Measurements from ENCODE around the gene CACNA1B. TPM values are rescaled to one million over a fixed set of nuclear protein-coding genes. Genes with fewer than 3 reads are reported as not detected.
"Not testable (repeated sequence)": the region's sequence is repeated elsewhere in the genome, so short reads cannot be mapped to it uniquely, and the experiment has no call there.

Gene CACNA1B
- total RNA-seq, 1 donor from 2014 or later, result not detected

- no peak overlapping the region for H3K4me3 ChIP-seq (ENCODE audit: low read depth, low read length)
- H3K27me3 ChIP-seq (ENCODE audit: control insufficient read depth, insufficient read depth, low read length), result no peaks in the 10 kb centered on the region
- DNase-seq (ENCODE audit: low read depth) (no peak), FAIRE-seq (peak; percentile 83)
- no peaks in the 10 kb centered on the region for H3K36me3 ChIP-seq (ENCODE audit: control insufficient read depth, insufficient read depth, low read length)
- no peak for TF ChIP-seq CTCF (IDR thresholded peaks at IDR 0.05; ENCODE audit: insufficient read depth, low read length, severe bottlenecking)
Observed at GRCh38 chr9:138013836-138014562, 136.4 kb downstream of the CACNA1B start.

- Histone ChIP-seq H3K4me3 (ENCODE audit: low read depth, low read length) (no peak overlapping the region), H3K36me3 (ENCODE audit: control insufficient read depth, insufficient read depth, low read length) (no peaks in the 10 kb centered on the region), H3K27me3 (ENCODE audit: control insufficient read depth, insufficient read depth, low read length) (no peaks in the 10 kb centered on the region)
- DNase-seq (ENCODE audit: low read depth) (no peak), FAIRE-seq (peak; percentile 83)
- TF ChIP-seq CTCF (IDR thresholded peaks at IDR 0.05; ENCODE audit: insufficient read depth, low read length, severe bottlenecking), result no peak
Observed at GRCh38 chr9:138014563-138014945, 137.0 kb downstream of the CACNA1B start.

- Histone ChIP-seq H3K36me3 (ENCODE audit: control insufficient read depth, insufficient read depth, low read length) (no peaks in the 10 kb centered on the region), H3K4me3 (ENCODE audit: low read depth, low read length) (no peak overlapping the region), H3K27me3 (ENCODE audit: control insufficient read depth, insufficient read depth, low read length) (no peaks in the 10 kb centered on the region)
- TF ChIP-seq CTCF (IDR thresholded peaks at IDR 0.05; ENCODE audit: insufficient read depth, low read length, severe bottlenecking), result no peak
- FAIRE-seq (no peak), DNase-seq (ENCODE audit: low read depth) (no peak)
Observed at GRCh38 chr9:138015021-138015829, 137.6 kb downstream of the CACNA1B start.

GRCh38 chr9:138016406-138017187 is 139.0 kb downstream of the CACNA1B start:
- DNase-seq (ENCODE audit: low read depth) (no peak), FAIRE-seq (no peak)
- no peaks in the 10 kb centered on the region for H3K36me3 ChIP-seq (ENCODE audit: control insufficient read depth, insufficient read depth, low read length)
- no peak for TF ChIP-seq CTCF (IDR thresholded peaks at IDR 0.05; ENCODE audit: insufficient read depth, low read length, severe bottlenecking)
- H3K27me3 ChIP-seq (ENCODE audit: control insufficient read depth, insufficient read depth, low read length), result no peaks in the 10 kb centered on the region
- H3K4me3 ChIP-seq (ENCODE audit: low read depth, low read length), result no peak overlapping the region

DNA sequence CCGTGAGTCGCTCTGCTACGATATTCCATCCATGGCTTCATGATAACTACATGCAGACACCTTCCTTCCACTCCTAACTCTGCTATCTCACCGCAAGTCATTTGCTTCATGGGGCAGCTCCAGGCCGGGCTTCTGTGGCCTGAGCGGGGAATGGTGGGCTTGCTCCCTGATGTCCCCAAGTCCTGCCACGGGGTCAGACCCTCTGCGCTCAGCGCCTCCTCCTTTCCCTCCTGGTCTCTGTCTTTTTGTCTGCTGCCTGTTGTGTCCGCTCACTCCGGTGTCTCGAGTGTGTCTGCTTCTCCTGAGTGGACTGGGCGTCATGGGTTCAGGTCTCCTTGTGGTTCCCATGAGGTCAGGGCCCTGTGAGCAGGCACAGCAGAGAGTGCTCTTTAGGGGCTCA is 139.6 kb downstream of the CACNA1B start:
- no peak for TF ChIP-seq CTCF (IDR thresholded peaks at IDR 0.05; ENCODE audit: insufficient read depth, low read length, severe bottlenecking)
- Histone ChIP-seq H3K27me3 (ENCODE audit: control insufficient read depth, insufficient read depth, low read length) (no peaks in the 10 kb centered on the region), H3K36me3 (ENCODE audit: control insufficient read depth, insufficient read depth, low read length) (no peaks in the 10 kb centered on the region), H3K4me3 (ENCODE audit: low read depth, low read length) (no peak overlapping the region)
- no peak for DNase-seq (ENCODE audit: low read depth)
- no peak for FAIRE-seq

DNA sequence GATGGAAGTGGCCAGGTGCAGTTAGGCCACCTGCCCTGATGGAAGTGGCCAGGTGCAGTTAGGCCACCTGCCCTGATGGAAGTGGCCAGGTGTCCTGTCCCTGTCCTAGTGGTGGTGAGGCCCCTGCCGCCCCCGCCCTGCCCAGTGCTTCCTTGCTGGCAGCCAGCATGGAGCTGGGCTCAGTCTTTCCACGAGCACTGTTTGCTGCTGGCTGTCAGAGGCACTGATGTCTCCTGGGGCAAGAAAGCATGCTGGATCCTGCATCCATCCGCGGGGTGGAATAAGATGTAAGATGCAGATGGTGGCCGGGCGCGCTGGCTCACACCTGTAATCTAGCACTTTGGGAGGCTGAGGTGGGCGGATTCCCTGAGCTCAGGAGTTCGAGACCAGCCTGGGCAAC is 141.9 kb downstream of the CACNA1B start:
- FAIRE-seq; H3K27me3 ChIP-seq (ENCODE audit: control insufficient read depth, insufficient read depth, low read length): not testable (repeated sequence)

More for the DNA sequence above, 141.9 kb downstream of the CACNA1B start:
- not testable (repeated sequence) for H3K4me3 ChIP-seq (ENCODE audit: low read depth, low read length); DNase-seq (ENCODE audit: low read depth); H3K36me3 ChIP-seq (ENCODE audit: control insufficient read depth, insufficient read depth, low read length)

Measured in bronchial epithelial cell (primary cell).